Measurements from ENCODE around the gene ZNF625.

Gene ZNF625

GRCh38 chr19:12133069-12133468 is 23.5 kb downstream of the ZNF625 start:
- Histone ChIP-seq H3K27me3 (ENCODE audit: insufficient read depth, poor library complexity, severe bottlenecking) (no peaks in the 10 kb centered on the region), H3K4me3 (replicated peaks; ENCODE audit: insufficient read depth, low read length) (no peak overlapping the region), H3K27ac (replicated peaks) (no peak overlapping the region)
- DNase-seq (ENCODE audit: low read depth in 1 of 2, low spot score in 1 of 2), result no peak
- TF ChIP-seq SPI1 (IDR thresholded peaks at IDR 0.05; ENCODE audit: borderline replicate concordance, low read depth) (no peak), CTCF (IDR thresholded peaks at IDR 0.05; ENCODE audit: insufficient read depth, low read length) (no peak), POLR2AphosphoS5 (IDR thresholded peaks at IDR 0.05; ENCODE audit: low read depth) (no peak), GABPA (IDR thresholded peaks at IDR 0.05; ENCODE audit: low read depth) (no peak)
- TF ChIP-seq, protein P1, sequence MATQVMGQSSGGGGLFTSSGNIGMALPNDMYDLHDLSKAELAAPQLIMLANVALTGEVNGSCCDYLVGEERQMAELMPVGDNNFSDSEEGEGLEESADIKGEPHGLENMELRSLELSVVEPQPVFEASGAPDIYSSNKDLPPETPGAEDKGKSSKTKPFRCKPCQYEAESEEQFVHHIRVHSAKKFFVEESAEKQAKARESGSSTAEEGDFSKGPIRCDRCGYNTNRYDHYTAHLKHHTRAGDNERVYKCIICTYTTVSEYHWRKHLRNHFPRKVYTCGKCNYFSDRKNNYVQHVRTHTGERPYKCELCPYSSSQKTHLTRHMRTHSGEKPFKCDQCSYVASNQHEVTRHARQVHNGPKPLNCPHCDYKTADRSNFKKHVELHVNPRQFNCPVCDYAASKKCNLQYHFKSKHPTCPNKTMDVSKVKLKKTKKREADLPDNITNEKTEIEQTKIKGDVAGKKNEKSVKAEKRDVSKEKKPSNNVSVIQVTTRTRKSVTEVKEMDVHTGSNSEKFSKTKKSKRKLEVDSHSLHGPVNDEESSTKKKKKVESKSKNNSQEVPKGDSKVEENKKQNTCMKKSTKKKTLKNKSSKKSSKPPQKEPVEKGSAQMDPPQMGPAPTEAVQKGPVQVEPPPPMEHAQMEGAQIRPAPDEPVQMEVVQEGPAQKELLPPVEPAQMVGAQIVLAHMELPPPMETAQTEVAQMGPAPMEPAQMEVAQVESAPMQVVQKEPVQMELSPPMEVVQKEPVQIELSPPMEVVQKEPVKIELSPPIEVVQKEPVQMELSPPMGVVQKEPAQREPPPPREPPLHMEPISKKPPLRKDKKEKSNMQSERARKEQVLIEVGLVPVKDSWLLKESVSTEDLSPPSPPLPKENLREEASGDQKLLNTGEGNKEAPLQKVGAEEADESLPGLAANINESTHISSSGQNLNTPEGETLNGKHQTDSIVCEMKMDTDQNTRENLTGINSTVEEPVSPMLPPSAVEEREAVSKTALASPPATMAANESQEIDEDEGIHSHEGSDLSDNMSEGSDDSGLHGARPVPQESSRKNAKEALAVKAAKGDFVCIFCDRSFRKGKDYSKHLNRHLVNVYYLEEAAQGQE (IDR thresholded peaks at IDR 0.05; ENCODE audit: insufficient replicate concordance, low read depth), result no peak

GRCh38 chr19:12126707-12127106 is 29.8 kb downstream of the ZNF625 start:
- DNase-seq (ENCODE audit: low read depth in 1 of 2, low spot score in 1 of 2), result peak in 1 of 2 experiments; percentile 6
- TF ChIP-seq GABPA (IDR thresholded peaks at IDR 0.05; ENCODE audit: low read depth), result no peak
- no peak for TF ChIP-seq POLR2AphosphoS5 (IDR thresholded peaks at IDR 0.05; ENCODE audit: low read depth)
- TF ChIP-seq, protein P1 (IDR thresholded peaks at IDR 0.05; ENCODE audit: insufficient replicate concordance, low read depth), result no peak
- TF ChIP-seq CTCF (IDR thresholded peaks at IDR 0.05; ENCODE audit: insufficient read depth, low read length), result peak; percentile 35
- no peaks in the 10 kb centered on the region for H3K27me3 ChIP-seq (ENCODE audit: insufficient read depth, poor library complexity, severe bottlenecking)
- no peak overlapping the region for H3K4me3 ChIP-seq (replicated peaks; ENCODE audit: insufficient read depth, low read length)
- H3K27ac ChIP-seq (replicated peaks), result no peak overlapping the region

- Histone ChIP-seq H3K4me3 (replicated peaks; ENCODE audit: insufficient read depth, low read length) (no peak overlapping the region), H3K27me3 (ENCODE audit: insufficient read depth, poor library complexity, severe bottlenecking) (no peaks in the 10 kb centered on the region), H3K27ac (replicated peaks) (no peak overlapping the region)
- TF ChIP-seq CTCF (IDR thresholded peaks at IDR 0.05; ENCODE audit: insufficient read depth, low read length), result no peak
- no peak for TF ChIP-seq SPI1 (IDR thresholded peaks at IDR 0.05; ENCODE audit: borderline replicate concordance, low read depth)
- no peak for TF ChIP-seq POLR2AphosphoS5 (IDR thresholded peaks at IDR 0.05; ENCODE audit: low read depth)
- no peak for TF ChIP-seq GABPA (IDR thresholded peaks at IDR 0.05; ENCODE audit: low read depth)
- TF ChIP-seq, protein P1 (IDR thresholded peaks at IDR 0.05; ENCODE audit: insufficient replicate concordance, low read depth), result no peak
- no peak for DNase-seq (ENCODE audit: low read depth in 1 of 2, low spot score in 1 of 2)
Measured at GRCh38 chr19:12117201-12117970, 39.1 kb downstream of the ZNF625 start.

All from HL-60 (cell line).